Activated effector memory CD4-positive, alpha-beta T cell treated with anti-CD3 and anti-CD28 coated beads, Interleukin-2, amount 50 U/mL, for 16 hours (primary cell): ENCODE measurements around the gene GRM3.

Experiments
- DNase-seq: peaks from one replicate; pipeline ENCODE4 v3.0.0-alpha.2; 2020

Gene GRM3

DNA sequence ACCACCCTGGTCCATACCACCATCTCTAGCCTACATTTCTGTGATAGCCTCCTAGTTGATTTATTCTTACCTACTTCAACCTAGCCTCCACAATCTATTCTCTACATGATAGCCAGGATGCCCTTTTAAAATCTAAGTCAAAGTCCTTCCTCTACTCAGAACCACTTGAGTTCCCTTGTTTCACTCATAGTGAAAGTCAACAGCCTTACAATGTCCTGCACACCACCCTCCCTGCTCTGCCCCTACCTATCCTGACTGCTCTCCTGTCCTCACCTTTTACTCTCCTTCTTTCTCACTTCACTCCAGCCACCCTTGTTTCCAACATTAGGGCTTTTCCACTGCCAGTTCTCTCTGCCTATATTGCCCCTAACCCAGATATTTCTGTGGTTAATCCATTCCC is 146.7 kb downstream of the GRM3 start:
- DNase-seq: no peak

DNA sequence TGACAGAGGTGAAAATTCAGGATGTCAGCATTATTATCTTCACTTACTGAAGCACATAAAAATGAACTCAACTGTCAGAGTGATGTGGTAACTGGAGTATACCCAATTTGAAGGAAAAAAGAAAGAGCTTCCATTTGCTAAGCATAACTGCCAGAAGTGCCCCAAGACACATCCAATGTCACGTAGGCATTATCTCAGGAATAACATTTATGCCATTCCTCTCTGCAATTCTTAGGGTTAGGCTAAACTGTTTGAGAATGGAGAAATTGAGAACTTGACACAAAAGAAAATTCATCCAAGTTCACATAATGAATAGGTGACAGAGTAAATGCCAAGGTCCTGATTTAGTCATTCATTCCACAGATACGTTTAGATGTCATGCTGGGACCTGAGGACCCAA is 148.6 kb downstream of the GRM3 start:
- DNase-seq: no peak

DNA sequence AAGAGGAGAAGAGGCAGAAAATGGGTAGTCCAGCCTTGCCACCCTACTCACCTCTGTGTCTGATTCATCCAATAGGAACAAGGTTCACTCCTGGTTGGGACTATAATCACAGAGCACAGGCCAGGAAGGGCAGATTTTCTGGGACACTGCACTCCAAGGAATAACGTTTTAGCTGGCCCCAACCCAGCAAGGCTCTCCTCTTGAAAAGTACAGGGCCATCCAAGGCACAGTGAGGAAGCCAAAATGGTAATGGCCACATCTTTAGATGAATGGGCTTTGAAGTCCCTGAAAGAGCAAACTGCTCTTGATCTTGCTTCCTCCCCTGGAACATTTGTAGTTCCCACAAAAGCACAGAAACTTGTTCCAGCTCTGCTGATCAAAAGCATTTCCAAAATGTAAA is 149.4 kb downstream of the GRM3 start:
- DNase-seq: no peak

DNA sequence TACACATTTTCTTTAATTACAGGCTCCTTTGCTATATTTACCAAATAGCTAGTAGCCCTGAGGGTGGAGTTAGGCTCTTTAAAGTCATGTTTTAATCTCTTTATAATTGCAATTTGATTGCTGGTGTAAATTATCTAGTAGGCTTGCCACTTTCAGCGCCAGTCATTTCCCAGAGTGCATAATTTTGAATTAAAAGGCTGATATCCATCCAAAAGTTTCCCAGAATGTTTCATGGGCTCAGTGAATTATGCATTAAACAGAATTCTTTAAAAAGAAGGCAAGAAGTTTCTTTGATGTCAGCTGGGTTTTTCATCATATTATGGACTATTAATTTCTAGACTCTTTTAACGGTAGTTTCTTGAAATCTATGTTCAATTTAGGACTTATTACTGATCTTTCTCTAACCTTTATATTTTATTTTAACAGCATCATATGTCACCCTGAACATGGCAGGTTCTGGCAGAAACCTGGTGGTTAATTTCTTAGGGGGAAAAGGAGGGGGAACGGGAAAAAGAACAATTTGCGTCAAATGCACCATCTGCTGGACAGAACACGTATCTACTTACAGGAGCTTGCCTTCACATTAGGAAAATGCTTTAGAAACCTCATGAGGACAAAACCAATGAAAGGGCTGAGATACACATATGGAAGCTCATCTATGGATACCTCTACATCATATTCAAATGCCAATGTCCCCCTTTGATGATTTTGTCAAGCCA is 171.1 kb downstream of the GRM3 start:
- no peak for DNase-seq

- no peak for DNase-seq
Observed at GRCh38 chr7:86815556-86815955, 171.8 kb downstream of the GRM3 start.

DNA sequence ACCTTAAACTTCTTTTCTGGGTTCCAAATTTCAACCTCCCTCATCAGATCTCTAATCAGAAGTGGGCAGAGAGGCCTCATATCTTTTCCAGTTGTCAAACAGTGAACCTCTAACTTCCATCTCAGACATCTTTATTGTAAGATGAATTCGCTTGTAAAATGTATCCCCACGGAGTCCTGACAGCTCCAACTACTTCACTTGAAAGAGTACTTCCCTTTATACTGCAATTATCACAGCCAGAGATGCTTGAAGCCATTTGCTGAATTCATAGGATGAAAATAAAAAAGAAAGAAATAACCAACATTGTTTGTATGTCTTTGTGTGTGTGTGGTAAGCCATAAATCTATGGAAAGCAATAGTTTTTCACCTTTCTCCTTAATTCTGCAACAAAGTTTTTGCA is 175.2 kb downstream of the GRM3 start:
- DNase-seq: no peak

GRCh38 chr7:86823769-86824168 is 180.1 kb downstream of the GRM3 start:
- no peak for DNase-seq

- no peak for DNase-seq
Observed at GRCh38 chr7:86825264-86825663, 181.6 kb downstream of the GRM3 start.

- no peak for DNase-seq
Observed at GRCh38 chr7:86826948-86827347, 183.2 kb downstream of the GRM3 start.

DNA sequence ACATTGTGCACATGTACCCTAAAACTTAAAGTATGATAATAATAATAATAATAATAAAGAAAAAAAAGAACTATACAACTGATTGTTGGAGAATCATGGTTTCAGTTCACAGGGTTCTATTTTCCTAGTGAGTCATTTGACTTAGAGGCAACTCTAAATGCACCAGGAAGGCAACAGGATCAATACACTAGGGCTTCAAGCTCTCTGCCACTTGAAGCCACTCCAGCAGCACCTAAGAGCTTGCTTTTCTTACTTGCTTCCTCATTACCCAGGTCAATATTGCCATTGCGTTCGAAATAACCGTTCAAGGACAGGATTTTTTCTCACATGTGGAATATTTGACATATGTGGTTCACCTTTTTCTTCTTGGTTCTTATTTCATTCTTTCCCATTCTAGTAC is 189.7 kb downstream of the GRM3 start:
- DNase-seq: no peak

GRCh38 chr7:86837235-86837634 is 193.5 kb downstream of the GRM3 start:
- DNase-seq: no peak

DNA sequence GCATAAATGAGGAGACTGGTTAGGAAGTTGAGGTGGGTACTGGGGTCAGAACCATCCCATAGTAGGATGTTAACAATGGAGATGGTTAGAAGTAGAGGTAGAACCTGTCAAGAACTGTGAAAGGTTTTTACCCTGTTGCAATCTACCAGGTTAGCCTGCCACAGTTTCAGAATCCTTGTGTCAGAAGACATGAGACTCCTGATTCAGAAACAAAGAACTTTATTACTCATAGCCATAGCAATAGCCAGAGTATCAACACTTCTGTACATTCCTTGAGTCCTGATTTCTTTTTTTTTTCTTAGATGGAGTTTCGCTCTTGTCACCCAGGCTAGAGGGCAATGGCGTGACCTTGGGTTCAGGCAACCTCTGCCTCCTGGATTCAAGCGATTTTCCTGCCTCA is 200.9 kb downstream of the GRM3 start:
- DNase-seq: no peak

DNA sequence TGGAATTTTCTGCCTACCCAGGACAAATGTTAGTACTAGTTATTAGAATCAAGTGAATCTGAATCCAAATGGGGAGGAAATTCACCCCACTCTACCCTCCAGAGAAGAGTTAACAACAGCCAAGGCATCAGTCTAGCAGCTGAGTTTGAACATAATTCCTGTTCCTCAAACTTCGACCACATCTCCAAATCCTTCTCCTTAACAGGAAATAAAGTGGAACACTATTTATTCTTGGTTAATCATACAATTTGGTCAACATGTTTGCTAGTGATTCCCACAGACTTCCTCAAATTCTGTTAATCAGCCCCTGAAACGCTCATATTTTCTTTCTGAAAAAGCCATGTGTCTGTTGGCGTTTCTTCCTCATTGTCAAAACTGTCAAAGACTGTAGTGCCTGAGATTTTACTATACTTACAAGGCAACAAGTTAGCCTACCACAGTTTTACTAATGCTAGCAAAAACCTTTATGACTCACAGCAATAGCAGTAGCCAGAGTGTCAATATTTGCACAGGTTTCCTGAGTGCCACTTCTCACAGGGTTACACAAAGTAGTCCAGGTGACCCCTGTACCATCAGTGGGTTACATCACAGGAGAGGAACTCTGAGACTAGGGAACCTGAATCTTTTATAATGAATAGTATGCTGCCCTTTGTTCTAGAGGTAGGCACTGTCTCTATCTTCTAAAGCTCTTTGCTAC is 202.9 kb downstream of the GRM3 start:
- no peak for DNase-seq

DNA sequence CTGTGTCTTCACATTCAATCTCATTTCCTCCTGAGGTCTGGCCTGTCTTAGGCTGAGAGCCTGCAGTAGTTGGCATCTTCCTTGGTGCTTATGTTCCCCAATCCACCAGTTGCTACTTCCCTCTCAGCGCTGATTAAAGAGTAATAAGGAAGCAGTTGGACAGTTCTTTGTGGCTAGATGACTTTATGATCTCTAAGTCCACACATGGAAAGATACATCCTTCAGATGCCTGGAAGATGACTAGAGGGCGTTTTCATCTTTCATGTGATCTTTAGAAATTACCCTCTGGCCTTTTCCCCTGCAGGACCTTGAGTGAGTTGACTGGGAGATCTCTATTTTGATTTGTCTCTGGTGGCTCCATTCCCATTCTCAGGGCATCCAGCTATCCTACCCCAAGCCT is 204.5 kb downstream of the GRM3 start:
- DNase-seq: no peak

- DNase-seq: no peak
Observed at GRCh38 chr7:86851566-86851965, 207.9 kb downstream of the GRM3 start.

DNA sequence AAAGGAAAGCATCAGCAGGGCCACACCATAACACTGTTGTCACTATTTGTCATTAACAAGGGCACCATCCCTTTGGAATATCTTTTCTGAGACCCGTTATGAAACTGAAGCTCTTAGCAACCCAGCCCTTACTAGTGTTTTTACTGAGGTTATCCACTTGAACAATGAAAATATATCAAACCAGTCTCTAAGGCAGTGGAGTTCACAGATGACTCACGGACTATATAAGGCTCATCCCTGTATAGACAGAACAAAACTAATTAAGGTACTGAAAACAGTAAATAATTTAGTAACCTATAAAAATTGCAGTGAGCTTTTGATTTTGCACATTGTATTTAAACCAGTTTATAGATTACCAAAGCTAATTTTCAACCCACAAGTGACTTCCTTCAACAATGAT is 219.7 kb downstream of the GRM3 start:
- DNase-seq: no peak

GRCh38 chr7:86867163-86867762 is 223.6 kb downstream of the GRM3 start:
- DNase-seq: no peak

GRCh38 chr7:86876146-86876545 is 232.4 kb downstream of the GRM3 start:
- DNase-seq: no peak

DNA sequence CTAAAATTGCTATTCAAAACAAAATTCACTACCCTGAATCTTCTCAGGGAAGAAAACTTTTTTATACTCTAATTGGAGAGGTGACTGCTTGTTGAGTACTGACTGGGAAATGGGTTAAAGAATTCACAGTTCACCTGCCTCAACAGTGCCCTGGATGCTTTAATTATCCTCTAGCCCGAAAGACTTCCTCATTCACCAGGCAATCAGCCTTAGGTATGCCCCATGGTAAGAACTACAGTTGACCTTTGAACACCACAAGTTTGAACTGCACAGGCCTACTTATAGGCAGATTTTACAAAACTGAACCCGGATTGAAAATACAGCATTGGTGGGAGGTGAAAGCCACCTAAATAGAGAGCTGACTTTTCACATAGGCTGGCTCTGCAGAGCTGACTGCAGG is 240.4 kb downstream of the GRM3 start:
- no peak for DNase-seq

GRCh38 chr7:86889501-86889900 is 245.8 kb downstream of the GRM3 start:
- DNase-seq: no peak

GRCh38 chr7:86898171-86898570 is 254.5 kb downstream of the GRM3 start:
- no peak for DNase-seq

DNA sequence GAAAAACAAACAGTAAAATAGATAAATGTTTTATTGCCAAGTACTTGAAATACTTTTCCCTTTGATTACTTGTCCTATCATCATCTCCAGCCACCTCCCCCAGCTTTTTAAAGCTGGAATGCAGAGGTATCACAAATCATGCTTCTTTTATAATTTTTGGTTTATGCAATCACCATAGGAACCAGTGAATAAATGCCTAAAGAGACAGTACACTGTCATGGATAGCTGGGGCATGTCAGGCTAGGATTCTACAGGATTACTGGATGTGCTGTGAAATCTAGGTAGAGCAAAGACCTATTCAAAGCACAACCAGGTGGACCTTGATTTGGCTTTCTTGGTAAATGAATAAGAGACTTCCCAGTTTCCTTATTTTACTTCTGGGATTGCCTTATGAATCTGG is 257.2 kb downstream of the GRM3 start:
- DNase-seq: no peak

GRCh38 chr7:86904949-86905834 is 261.5 kb downstream of the GRM3 start:
- DNase-seq: no peak
